Activated B cell treated with CpG ODN at 0.5 μM for 24 hours (primary cell): ENCODE measurements around the gene STAC2. TPM values are rescaled to one million over a fixed set of nuclear protein-coding genes. Genes with fewer than 3 reads are reported as not detected.

Source experiments
- ATAC-seq: fragments of 200-7000 bp; cut with Tn5 transposase; one replicate; pipeline ENCODE4 v1.10.0; 2021; ENCODE audit warnings: low read depth, mild to moderate bottlenecking, moderate library complexity
- CTCF ChIA-PET: fragments of 350-600 bp; sonication (Branson Sonifier 250); formaldehyde crosslinking; loops from one replicate; lab custom pipeline; 2021; ENCODE audit warnings: antibody characterized with exemption; lab: Charles Lee
- POLR2A ChIA-PET: fragments of 350-600 bp; sonication (Branson Sonifier 250); formaldehyde crosslinking; loops from one replicate; lab custom pipeline; 2021; ENCODE audit warnings: antibody characterized with exemption; lab: Charles Lee
- DNase-seq: peaks from one replicate; pipeline ENCODE4 v3.0.0; 2022
- H3K27ac Mint-ChIP-seq: one replicate; pipeline ENCODE4 v1.8.0; 2020; ENCODE audit warnings: mixed read lengths
- H3K27me3 Mint-ChIP-seq: one replicate; pipeline ENCODE4 v1.8.0; 2021; ENCODE audit warnings: mixed read lengths
- H3K36me3 Mint-ChIP-seq: one replicate; pipeline ENCODE4 v1.8.0; 2021; ENCODE audit warnings: low read depth, mixed read lengths
- H3K4me1 Mint-ChIP-seq: one replicate; pipeline ENCODE4 v1.8.0; 2021; ENCODE audit warnings: mixed read lengths
- H3K4me3 Mint-ChIP-seq: one replicate; pipeline ENCODE4 v1.8.0; 2020; ENCODE audit warnings: mild to moderate bottlenecking, mixed read lengths
- H3K9me3 Mint-ChIP-seq: one replicate; pipeline ENCODE4 v1.8.0; 2020; ENCODE audit warnings: mixed read lengths
- CTCF ChIP-seq: fragments of 200-600 bp; IDR thresholded peaks from one replicate; pipeline ENCODE4 v1.8.0; 2022; ENCODE audit warnings: antibody characterized with exemption, mild to moderate bottlenecking
- intact Hi-C: fragments of 100-400 bp; cut with micrococcal nuclease; formaldehyde crosslinking; loops from one replicate; pipeline ENCODE4 v1.15.1; 2024
- total RNA-seq: library from RNA; stranded (reverse); gene quantifications from 2 replicates; pipeline ENCODE4 v1.2.3, GENCODE V29; 2022

Gene STAC2
- total RNA-seq, 1 donor from 2014 or later, result not detected

GRCh38 chr17:39221572-39221971 lies 4.2 kb downstream of the STAC2 start:
- ATAC-seq (no peak), DNase-seq (no peak)
- no peaks in the 10 kb centered on the region for H3K36me3 Mint-ChIP-seq
- H3K27ac Mint-ChIP-seq, result no peak overlapping the region
- CTCF ChIA-PET, result interaction anchor here (1.5 kb wide), 1 partner anchor 11 kb away, joined by 3 read pairs; no protein-coding TSS in a partner anchor
- intact Hi-C loops, result no loop called here
- peaks cover 12% of the 10 kb centered on the region for H3K4me1 Mint-ChIP-seq
- POLR2A ChIA-PET, result no interaction called here
- H3K4me3 Mint-ChIP-seq, result no peak overlapping the region
- TF ChIP-seq CTCF, result no peak
- no peaks in the 10 kb centered on the region for H3K9me3 Mint-ChIP-seq
- peaks cover 22% of the 10 kb centered on the region for H3K27me3 Mint-ChIP-seq

- no peak for DNase-seq
- TF ChIP-seq CTCF, result no peak
- Mint-ChIP-seq H3K4me1 (peaks cover 5% of the 10 kb centered on the region), H3K4me3 (no peak overlapping the region), H3K27ac (no peak overlapping the region), H3K36me3 (no peaks in the 10 kb centered on the region), H3K9me3 (no peaks in the 10 kb centered on the region), H3K27me3 (peaks cover 28% of the 10 kb centered on the region)
- ChIA-PET POLR2A (no interaction called here), CTCF (no interaction called here)
- ATAC-seq, result no peak
- intact Hi-C loops, result no loop called here
These were observed 6.0 kb downstream of the STAC2 start for GRCh38 chr17:39219647-39220154.

DNA sequence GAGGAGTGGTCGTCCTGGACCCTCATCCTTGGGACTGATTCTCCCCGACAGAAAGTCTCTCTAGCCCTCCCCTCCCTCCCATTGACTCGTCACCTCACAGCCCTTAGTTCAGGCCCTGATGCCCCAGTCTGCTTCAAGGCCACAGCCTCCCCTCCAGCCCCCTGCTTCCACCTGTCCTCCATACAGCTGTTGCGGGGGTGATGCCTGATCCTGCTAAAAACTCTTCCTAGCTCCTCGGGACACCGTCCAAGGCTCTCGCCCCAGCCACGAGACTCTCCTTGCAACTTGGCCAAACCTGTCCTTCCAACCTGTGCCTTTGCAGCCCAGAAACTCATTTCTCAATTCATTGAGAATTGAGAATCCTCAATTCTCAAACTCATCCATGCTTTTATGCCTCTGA lies 6.8 kb downstream of the STAC2 start:
- Mint-ChIP-seq H3K9me3 (no peaks in the 10 kb centered on the region), H3K27ac (no peak overlapping the region), H3K4me3 (no peak overlapping the region), H3K36me3 (no peaks in the 10 kb centered on the region), H3K27me3 (peaks cover 27% of the 10 kb centered on the region), H3K4me1 (peaks cover 2% of the 10 kb centered on the region)
- no peak for DNase-seq
- POLR2A ChIA-PET, result no interaction called here
- CTCF ChIA-PET, result interaction anchor here (0.7 kb wide), 1 partner anchor 13 kb away, joined by 4 read pairs; no protein-coding TSS in a partner anchor
- intact Hi-C loops, result no loop called here
- no peak for TF ChIP-seq CTCF
- no peak for ATAC-seq

- Mint-ChIP-seq H3K27ac (no peak overlapping the region), H3K9me3 (no peaks in the 10 kb centered on the region), H3K36me3 (no peaks in the 10 kb centered on the region), H3K4me3 (no peak overlapping the region), H3K4me1 (no peaks in the 10 kb centered on the region), H3K27me3 (peaks cover 28% of the 10 kb centered on the region)
- CTCF ChIA-PET, result no interaction called here
- intact Hi-C loops, result no loop called here
- no peak for TF ChIP-seq CTCF
- ATAC-seq, result no peak
- POLR2A ChIA-PET, result interaction anchor here (0.7 kb wide), 1 partner anchor 13 kb away, joined by 3 read pairs; no protein-coding TSS in a partner anchor
- no peak for DNase-seq
These were observed 7.9 kb downstream of the STAC2 start for GRCh38 chr17:39217734-39218369.

- no peak for TF ChIP-seq CTCF
- peaks cover 32% of the 10 kb centered on the region for H3K27me3 Mint-ChIP-seq
- no peak for ATAC-seq
These were observed 11.9 kb downstream of the STAC2 start for GRCh38 chr17:39213852-39214251.

More at GRCh38 chr17:39213852-39214251, 11.9 kb downstream of the STAC2 start:
- no peaks in the 10 kb centered on the region for H3K36me3 Mint-ChIP-seq
- ChIA-PET CTCF (interaction anchor here (1.8 kb wide), 1 partner anchor 18 kb away, joined by 6 read pairs; no protein-coding TSS in a partner anchor), POLR2A (no interaction called here)
- H3K27ac Mint-ChIP-seq, result no peak overlapping the region
- peaks cover 16% of the 10 kb centered on the region for H3K4me1 Mint-ChIP-seq
- no peaks in the 10 kb centered on the region for H3K9me3 Mint-ChIP-seq
- no peak overlapping the region for H3K4me3 Mint-ChIP-seq
- intact Hi-C loops, result no loop called here
- no peak for DNase-seq
